NB4 (cell line): Measurements from ENCODE around the gene ROPN1.

Experiments
- CTCF ChIP-seq: IDR thresholded peaks from one replicate; pipeline ENCODE4 v1.5.1; 2012; ENCODE audit warnings: low read depth, low read length
- MYC ChIP-seq: IDR thresholded peaks from 2 replicates; pipeline ENCODE4 v1.6.1; 2011; ENCODE audit warnings: low read depth, low read length
- POLR2A ChIP-seq: IDR thresholded peaks from 2 replicates; pipeline ENCODE4 v1.6.1; 2011; ENCODE audit warnings: mild to moderate bottlenecking; ENCODE audit not compliant: insufficient read length; ENCODE audit errors: extremely low read depth

- TF ChIP-seq CTCF (no peak), POLR2A (no peak), MYC (no peak)
These were observed 38.2 kb downstream of the ROPN1 start for GRCh38 chr3:123953735-123954134.
